ENCODE results near the gene SAMD7. TPM values are rescaled to one million over a fixed set of nuclear protein-coding genes. Genes with fewer than 3 reads are reported as not detected.

SAMD7 gene, protein sequence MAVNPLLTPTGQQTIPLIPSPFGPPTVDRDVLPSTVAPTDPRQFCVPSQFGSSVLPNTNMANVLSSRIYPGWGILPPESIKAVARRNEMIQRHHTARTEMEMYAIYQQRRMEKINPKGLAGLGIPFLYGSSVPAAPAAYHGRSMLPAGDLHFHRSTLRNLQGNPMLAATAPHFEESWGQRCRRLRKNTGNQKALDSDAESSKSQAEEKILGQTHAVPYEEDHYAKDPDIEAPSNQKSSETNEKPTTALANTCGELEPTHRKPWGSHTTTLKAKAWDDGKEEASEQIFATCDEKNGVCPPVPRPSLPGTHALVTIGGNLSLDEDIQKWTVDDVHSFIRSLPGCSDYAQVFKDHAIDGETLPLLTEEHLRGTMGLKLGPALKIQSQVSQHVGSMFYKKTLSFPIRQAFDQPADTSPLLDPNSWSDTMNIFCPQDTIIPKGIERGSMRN
- total RNA-seq (2022) (not detected in 2 replicates), Bru-seq, nascent RNA (not detected), BruChase-seq, experiment 1, labeled RNA remaining after a 6-hour chase (not detected), BruChase-seq, experiment 2, labeled RNA remaining after a 2-hour chase (percentile 4 among the genes with signal in this experiment)
- long read RNA-seq = 0 reads

DNA sequence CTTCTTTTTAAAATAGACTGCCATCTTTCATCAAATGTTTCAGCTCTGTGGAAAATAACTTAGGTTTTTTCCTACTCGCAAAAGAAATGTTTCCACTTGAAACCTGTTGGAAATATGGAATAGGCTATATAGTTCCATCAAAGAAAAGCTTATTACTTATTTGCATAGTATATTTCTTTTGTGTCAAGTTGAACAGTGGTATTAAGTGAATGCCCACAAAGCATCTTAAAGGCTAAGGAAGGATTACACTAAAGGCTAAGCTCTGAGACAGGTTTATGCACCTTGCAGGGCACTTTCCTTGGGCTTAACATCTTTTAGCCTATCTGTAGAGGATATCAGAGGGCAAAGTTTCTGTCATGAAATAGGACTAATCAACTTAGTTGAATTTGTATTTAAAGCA lies at the start of gene SAMD7:
Gene SAMD7 (plus strand): TSS at position 301 of the 400 bp plus-strand sequence. CDS start 7,927 bp downstream, outside the sequence.
- intact Hi-C loops (cut with micrococcal nuclease) = no loop called here
- H3K36me3 Mint-ChIP-seq (ENCODE audit: insufficient read depth, unreplicated experiment) = no peaks in the 10 kb centered on the region
- POLR2A ChIA-PET = interaction anchor here (1.4 kb wide), 1 partner anchor 12 kb away, joined by 4 read pairs; no protein-coding TSS in a partner anchor
- H3K9me3 Mint-ChIP-seq (ENCODE audit: unreplicated experiment) = no peaks in the 10 kb centered on the region
- no peak within 1 kb of the TSS for H3K4me3 Mint-ChIP-seq (ENCODE audit: unreplicated experiment)
- BruUV-seq (replicated peaks) = no TSS peak
- CTCF ChIA-PET = interaction anchor here (1.1 to 1.6 kb wide), 2 partner anchors 21 to 937 kb away, joined by 3 read pairs; no protein-coding TSS in a partner anchor
- H3K27me3 Mint-ChIP-seq (ENCODE audit: insufficient read depth, unreplicated experiment) = no peaks in the 10 kb centered on the region
- no peak for DNase-seq (ENCODE audit: unreplicated experiment)
- H3K27ac Mint-ChIP-seq (ENCODE audit: low read depth, unreplicated experiment) = no peak within 1 kb of the TSS
- peaks cover 7% of the 10 kb centered on the region for H3K4me1 Mint-ChIP-seq (ENCODE audit: insufficient read depth, unreplicated experiment)
- TF ChIP-seq, protein P1, sequence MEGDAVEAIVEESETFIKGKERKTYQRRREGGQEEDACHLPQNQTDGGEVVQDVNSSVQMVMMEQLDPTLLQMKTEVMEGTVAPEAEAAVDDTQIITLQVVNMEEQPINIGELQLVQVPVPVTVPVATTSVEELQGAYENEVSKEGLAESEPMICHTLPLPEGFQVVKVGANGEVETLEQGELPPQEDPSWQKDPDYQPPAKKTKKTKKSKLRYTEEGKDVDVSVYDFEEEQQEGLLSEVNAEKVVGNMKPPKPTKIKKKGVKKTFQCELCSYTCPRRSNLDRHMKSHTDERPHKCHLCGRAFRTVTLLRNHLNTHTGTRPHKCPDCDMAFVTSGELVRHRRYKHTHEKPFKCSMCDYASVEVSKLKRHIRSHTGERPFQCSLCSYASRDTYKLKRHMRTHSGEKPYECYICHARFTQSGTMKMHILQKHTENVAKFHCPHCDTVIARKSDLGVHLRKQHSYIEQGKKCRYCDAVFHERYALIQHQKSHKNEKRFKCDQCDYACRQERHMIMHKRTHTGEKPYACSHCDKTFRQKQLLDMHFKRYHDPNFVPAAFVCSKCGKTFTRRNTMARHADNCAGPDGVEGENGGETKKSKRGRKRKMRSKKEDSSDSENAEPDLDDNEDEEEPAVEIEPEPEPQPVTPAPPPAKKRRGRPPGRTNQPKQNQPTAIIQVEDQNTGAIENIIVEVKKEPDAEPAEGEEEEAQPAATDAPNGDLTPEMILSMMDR (IDR thresholded peaks at IDR 0.05; ENCODE audit: unreplicated experiment) = no peak

DNA sequence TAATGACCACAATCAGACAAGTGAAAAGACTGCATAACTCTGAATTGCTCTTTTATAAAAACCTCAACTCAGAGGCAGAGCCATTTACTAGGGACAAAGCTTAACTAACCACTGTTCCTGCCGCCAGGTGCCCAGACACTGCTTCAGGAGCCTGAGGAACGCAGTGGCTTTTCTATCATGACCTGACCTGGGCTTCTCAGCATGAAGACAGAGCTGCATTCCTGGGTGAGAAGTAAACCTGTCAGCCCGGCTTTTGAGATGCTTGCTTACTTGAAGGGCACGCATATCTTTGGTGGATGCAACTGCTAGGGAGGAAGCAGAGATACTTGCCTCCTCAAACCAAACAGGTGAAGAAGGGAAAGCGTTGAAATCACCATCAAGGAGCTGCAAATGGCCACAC lies 49.5 kb upstream of the SAMD7 start:
- no peak for DNase-seq (ENCODE audit: unreplicated experiment)
- H3K27ac Mint-ChIP-seq (ENCODE audit: low read depth, unreplicated experiment) = no peak overlapping the region
- H3K9me3 Mint-ChIP-seq (ENCODE audit: unreplicated experiment) = no peaks in the 10 kb centered on the region
- H3K4me3 Mint-ChIP-seq (ENCODE audit: unreplicated experiment) = no peak overlapping the region
- H3K4me1 Mint-ChIP-seq (ENCODE audit: insufficient read depth, unreplicated experiment) = no peaks in the 10 kb centered on the region
- POLR2A ChIA-PET = no interaction called here
- BruUV-seq (replicated peaks) = no TSS peak
- TF ChIP-seq, protein P1 (IDR thresholded peaks at IDR 0.05; ENCODE audit: unreplicated experiment) = no peak
- CTCF ChIA-PET = interaction anchor here (0.5 to 2.4 kb wide), 7 partner anchors 90 to 548 kb away, joined by 3 to 7 read pairs (median 4); partner anchors contain the start of gene SEC62
- no peaks in the 10 kb centered on the region for H3K36me3 Mint-ChIP-seq (ENCODE audit: insufficient read depth, unreplicated experiment)
- intact Hi-C loops (cut with micrococcal nuclease) = loop anchor here (5.0 kb wide), 2 partner anchors 175 to 550 kb away; partner anchors contain the start of gene GPR160
- peaks cover 2% of the 10 kb centered on the region for H3K27me3 Mint-ChIP-seq (ENCODE audit: insufficient read depth, unreplicated experiment)

DNA sequence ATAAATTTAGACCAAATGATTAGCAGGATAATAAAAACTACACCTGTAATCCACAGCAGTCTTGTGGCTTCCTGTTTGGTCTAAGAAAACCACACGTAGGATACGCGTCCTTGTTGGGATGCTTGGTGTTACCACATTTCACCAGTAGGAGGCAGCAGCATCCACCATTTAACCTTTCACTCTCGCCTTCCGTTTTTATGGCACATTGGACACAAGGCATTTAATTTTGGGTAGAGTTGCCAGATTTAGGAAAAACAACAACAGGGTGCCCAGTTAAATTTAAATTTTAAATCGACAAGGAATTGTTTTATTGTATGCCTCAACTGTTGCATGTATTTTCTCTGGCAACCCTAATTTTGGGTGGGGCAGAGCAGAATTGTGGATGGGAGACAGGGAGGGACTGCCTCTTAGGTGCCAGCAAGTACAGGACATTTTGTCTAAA lies 47.9 kb upstream of the SAMD7 start:
- no peaks in the 10 kb centered on the region for H3K27me3 Mint-ChIP-seq (ENCODE audit: insufficient read depth, unreplicated experiment)
- no peak overlapping the region for H3K4me3 Mint-ChIP-seq (ENCODE audit: unreplicated experiment)
- no peaks in the 10 kb centered on the region for H3K36me3 Mint-ChIP-seq (ENCODE audit: insufficient read depth, unreplicated experiment)
- ChIA-PET CTCF (interaction anchor here (0.8 to 2.4 kb wide), 10 partner anchors 8 to 547 kb away, joined by 3 to 7 read pairs (median 3); no protein-coding TSS in a partner anchor), POLR2A (interaction anchor here (0.7 to 1.4 kb wide), 3 partner anchors 102 to 112 kb away, joined by 3 to 4 read pairs (median 3); no protein-coding TSS in a partner anchor)
- no TSS peak for BruUV-seq (replicated peaks)
- TF ChIP-seq, protein P1 (IDR thresholded peaks at IDR 0.05; ENCODE audit: unreplicated experiment) = peak; percentile 93
- peak; percentile 85 for DNase-seq (ENCODE audit: unreplicated experiment)
- no peaks in the 10 kb centered on the region for H3K4me1 Mint-ChIP-seq (ENCODE audit: insufficient read depth, unreplicated experiment)
- no peaks in the 10 kb centered on the region for H3K9me3 Mint-ChIP-seq (ENCODE audit: unreplicated experiment)
- intact Hi-C loops (cut with micrococcal nuclease) = loop anchor here (1.0 to 5.0 kb wide), 5 partner anchors 100 to 549 kb away; partner anchors contain the start of genes GPR160 and SEC62
- no peak overlapping the region for H3K27ac Mint-ChIP-seq (ENCODE audit: low read depth, unreplicated experiment)

DNA sequence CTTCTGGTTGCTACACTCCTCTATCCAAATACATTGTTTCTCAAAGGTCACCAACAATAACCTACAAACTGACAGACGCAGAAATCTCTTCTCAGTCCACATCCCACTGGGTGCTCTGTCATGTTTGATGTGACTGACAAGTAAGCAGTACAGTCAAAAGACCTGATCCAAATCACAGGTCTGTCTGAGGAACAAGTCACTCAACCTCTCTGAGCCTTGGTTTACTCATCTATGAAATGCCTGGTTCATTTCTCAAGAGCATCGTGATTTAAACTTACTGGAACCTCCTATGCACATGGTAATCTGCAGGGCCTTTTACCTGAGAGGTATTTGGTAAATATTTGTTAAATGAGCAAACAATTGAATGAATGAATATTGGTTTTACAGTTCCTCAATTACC lies 47.1 kb upstream of the SAMD7 start:
- H3K36me3 Mint-ChIP-seq (ENCODE audit: insufficient read depth, unreplicated experiment) = no peaks in the 10 kb centered on the region
- ChIA-PET POLR2A (interaction anchor here (1.4 kb wide), 1 partner anchor 103 kb away, joined by 4 read pairs; no protein-coding TSS in a partner anchor), CTCF (interaction anchor here (0.6 to 2.4 kb wide), 17 partner anchors 8 to 1029 kb away, joined by 3 to 7 read pairs (median 3); partner anchors contain the start of gene SEC62)
- H3K4me1 Mint-ChIP-seq (ENCODE audit: insufficient read depth, unreplicated experiment) = no peaks in the 10 kb centered on the region
- TF ChIP-seq, protein P1 (IDR thresholded peaks at IDR 0.05; ENCODE audit: unreplicated experiment) = no peak
- intact Hi-C loops (cut with micrococcal nuclease) = loop anchor here (5.0 kb wide), 2 partner anchors 173 to 548 kb away; partner anchors contain the start of gene GPR160
- DNase-seq (ENCODE audit: unreplicated experiment) = no peak
- no TSS peak for BruUV-seq (replicated peaks)
- no peaks in the 10 kb centered on the region for H3K9me3 Mint-ChIP-seq (ENCODE audit: unreplicated experiment)
- H3K27ac Mint-ChIP-seq (ENCODE audit: low read depth, unreplicated experiment) = no peak overlapping the region
- H3K27me3 Mint-ChIP-seq (ENCODE audit: insufficient read depth, unreplicated experiment) = no peaks in the 10 kb centered on the region
- no peak overlapping the region for H3K4me3 Mint-ChIP-seq (ENCODE audit: unreplicated experiment)

All from MCF 10A (cell line).